ENCODE measurements around the gene PFN3. TPM values are rescaled to one million over a fixed set of nuclear protein-coding genes. Genes with fewer than 3 reads are reported as not detected.

The PFN3 gene
- total and polyA plus RNA-seq, 2 of the 13 experiments (the other 11 are each of a cell fraction or from before 2014, with no cell fraction given) = not detected

GRCh38 chr5:177426566-177427210, 26.2 kb upstream of the PFN3 start, which contains the start of gene GRK6:
Gene GRK6 (plus strand): TSS chr5:177426676. CDS start chr5:177426846, 170 bp downstream.
- intact Hi-C loops (cut with micrococcal nuclease; ENCODE audit: unreplicated experiment) (no loop called here), in situ Hi-C loops (cut with HindIII; ENCODE audit: extremely low pct_ligation_motif_present, low pct_unique_long_range_greater_than_20kb) (no loop called here)
- no TSS peak for BruUV-seq (replicated peaks)
- CTCF ChIA-PET (ENCODE audit: low intra/inter-chr PET ratio, low total read pairs) = interaction anchor here (0.9 to 1.2 kb wide), 2 partner anchors 23 to 28 kb away, joined by 3 to 5 read pairs; no protein-coding TSS in a partner anchor
- Histone ChIP-seq H3K27me3 (ENCODE audit: control insufficient read depth in 1 of 2, insufficient read depth in 2 of 2, low read length in 2 of 2) (peaks cover 0 to 14% of the 10 kb centered on the region in 2 experiments; a peak in 2 of 5 replicates), H3K79me2 (ENCODE audit: insufficient read depth, low read length) (peaks cover 14% of the 10 kb centered on the region), H3K9me3 (ENCODE audit: low read length) (no peaks in the 10 kb centered on the region), H3K4me3 (replicated peaks in 1 of 3; ENCODE audit: insufficient read depth in 1 of 3, low read depth in 2 of 3, low read length in 3 of 3) (peak within 1 kb of the TSS; percentile 69 to 87 (median 76)), H3K27ac (ENCODE audit: extremely low read length, insufficient read depth, low read length) (peak within 1 kb of the TSS; percentile 83), H3K36me3 (replicated peaks in 1 of 2; ENCODE audit: control insufficient read depth in 1 of 2, insufficient read depth in 2 of 2, low read length in 2 of 2) (peaks cover 0 to 4% of the 10 kb centered on the region in 2 experiments; a peak in 1 of 5 replicates), H2AFZ (ENCODE audit: low read length) (peak within 1 kb of the TSS; percentile 50), H3K4me2 (ENCODE audit: low read depth, low read length) (peak within 1 kb of the TSS; percentile 95), H3K9ac (ENCODE audit: insufficient read depth, low read depth, low read length) (peak within 1 kb of the TSS; percentile 96), H4K20me1 (ENCODE audit: insufficient read depth, low read length) (no peaks in the 10 kb centered on the region), H3K4me1 (ENCODE audit: insufficient read depth, low read length) (peaks cover 43% of the 10 kb centered on the region)
- WGBS (ENCODE audit: low lambda C conversion rate) = 2% methylated on average over 25 of the region's 82 CpGs
- DNase-seq (ENCODE audit: low spot score) = no peak
- peak; percentile 72 for ATAC-seq
- no peak for FAIRE-seq
- POLR2A ChIA-PET = interaction anchor here (0.8 to 2.9 kb wide), 23 partner anchors 9 to 101 kb away, joined by 3 to 30 read pairs (median 6); partner anchors contain the start of genes F12 and LMAN2
- TF ChIP-seq ZBTB1 (CRISPR knock-in tag; IDR thresholded peaks at IDR 0.05; ENCODE audit: borderline replicate concordance) (no peak), BRD4 (CRISPR knock-in tag; IDR thresholded peaks at IDR 0.05) (no peak), ZFX (CRISPR knock-in tag; IDR thresholded peaks at IDR 0.05; ENCODE audit: low read depth) (peak; percentile 36), TEF (CRISPR knock-in tag; IDR thresholded peaks at IDR 0.05) (no peak), HDAC6 (IDR thresholded peaks at IDR 0.05; ENCODE audit: low read depth, low read length) (no peak), FOXP4 (CRISPR knock-in tag; IDR thresholded peaks at IDR 0.05) (no peak), AHR (CRISPR knock-in tag; IDR thresholded peaks at IDR 0.05) (no peak), SYNCRIP (IDR thresholded peaks at IDR 0.05; ENCODE audit: insufficient read depth, low read depth, low read length) (no peak), HNF1A (IDR thresholded peaks at IDR 0.05; ENCODE audit: low read depth) (no peak), HNF1A (CRISPR knock-in tag; IDR thresholded peaks at IDR 0.05; ENCODE audit: borderline replicate concordance) (no peak), XBP1 (CRISPR knock-in tag; IDR thresholded peaks at IDR 0.05) (no peak), EEA1 (CRISPR knock-in tag; IDR thresholded peaks at IDR 0.05; ENCODE audit: borderline replicate concordance) (no peak), ZNF850 (CRISPR knock-in tag; conservative IDR thresholded peaks at IDR 0.05) (no peak), SP5 (CRISPR knock-in tag; IDR thresholded peaks at IDR 0.05; ENCODE audit: borderline replicate concordance, low read depth) (peak; percentile 19; the same call in 1 of the 2 replicates)

Measured in HepG2 (cell line).